Measurements from ENCODE around the gene SLC6A3.
"Not testable (repeated sequence)": the region's sequence is repeated elsewhere in the genome, so short reads cannot be mapped to it uniquely, and the experiment has no call there.

The SLC6A3 gene

GRCh38 chr5:1370006-1370405 is 75.2 kb downstream of the SLC6A3 start:
- no peak for DNase-seq (ENCODE audit: low read depth)

- DNase-seq (ENCODE audit: low read depth) = no peak
These were observed 76.5 kb downstream of the SLC6A3 start for GRCh38 chr5:1368756-1369155.

DNA sequence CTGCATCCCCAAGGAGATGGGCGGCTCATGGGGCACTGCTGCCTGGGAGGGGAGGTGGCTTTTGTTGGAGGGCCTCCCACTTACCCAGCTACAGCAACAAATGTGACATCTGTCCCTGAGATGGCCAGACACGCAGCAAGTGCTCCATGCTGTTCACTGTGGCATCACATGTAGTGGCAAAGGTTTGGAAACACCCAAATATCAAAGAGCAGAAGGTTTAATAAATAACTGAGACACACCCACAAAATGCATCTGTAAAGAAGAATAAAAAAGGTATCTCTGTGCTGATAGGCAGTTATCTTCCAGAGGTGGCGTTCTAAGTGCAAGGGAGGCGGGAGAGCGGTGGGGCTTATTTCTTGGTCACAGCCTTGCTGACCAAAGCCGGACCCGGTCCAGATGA is 77.0 kb downstream of the SLC6A3 start:
- no peak for DNase-seq (ENCODE audit: low read depth)

DNA sequence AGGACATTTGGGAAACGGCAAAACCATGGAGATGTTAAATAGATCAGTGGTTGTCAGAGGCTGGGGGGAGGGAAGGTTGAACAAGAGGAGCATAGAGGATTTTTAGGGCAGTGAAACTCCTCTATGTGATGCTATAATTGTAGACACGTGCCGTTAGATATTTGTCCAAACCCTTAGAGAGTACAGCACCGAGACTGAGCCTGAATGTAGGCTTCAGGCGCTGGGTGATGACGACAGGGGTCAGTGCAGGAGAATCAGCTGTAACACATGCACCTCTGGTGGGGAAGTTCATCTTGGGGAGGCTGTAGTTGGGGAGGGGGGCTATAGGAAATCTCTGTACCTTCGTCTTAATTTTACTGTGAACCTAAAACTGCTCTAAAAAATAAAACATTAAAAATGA is 78.1 kb downstream of the SLC6A3 start:
- DNase-seq (ENCODE audit: low read depth) = no peak

GRCh38 chr5:1366514-1366913 is 78.7 kb downstream of the SLC6A3 start:
- DNase-seq (ENCODE audit: low read depth) = no peak

GRCh38 chr5:1364211-1364610 is 81.0 kb downstream of the SLC6A3 start:
- no peak for DNase-seq (ENCODE audit: low read depth)

DNA sequence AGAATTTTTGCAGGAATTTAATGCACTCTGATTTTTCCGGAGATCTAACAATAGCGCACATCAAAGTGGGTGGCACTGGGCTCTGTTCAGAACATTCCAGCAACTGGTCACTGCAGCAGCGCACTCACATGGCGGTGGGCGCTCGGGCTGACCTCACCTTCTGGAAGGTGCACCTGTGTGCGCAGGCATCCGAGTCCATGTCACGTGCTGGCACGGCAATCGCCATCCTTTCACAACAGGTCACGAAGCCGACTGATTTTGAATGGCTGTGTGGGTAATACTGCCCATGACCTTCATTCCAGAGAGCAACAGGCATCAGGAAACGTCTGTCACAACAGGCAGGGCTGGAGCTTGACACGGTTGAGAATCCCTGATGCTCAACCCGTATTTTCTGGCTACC is 81.7 kb downstream of the SLC6A3 start:
- DNase-seq (ENCODE audit: low read depth) = no peak

GRCh38 chr5:1363160-1363559 is 82.1 kb downstream of the SLC6A3 start:
- no peak for DNase-seq (ENCODE audit: low read depth)

- no peak for DNase-seq (ENCODE audit: low read depth)
These were observed 82.8 kb downstream of the SLC6A3 start for GRCh38 chr5:1362242-1363015.

GRCh38 chr5:1360861-1361260 is 84.4 kb downstream of the SLC6A3 start:
- DNase-seq (ENCODE audit: low read depth) = no peak

DNA sequence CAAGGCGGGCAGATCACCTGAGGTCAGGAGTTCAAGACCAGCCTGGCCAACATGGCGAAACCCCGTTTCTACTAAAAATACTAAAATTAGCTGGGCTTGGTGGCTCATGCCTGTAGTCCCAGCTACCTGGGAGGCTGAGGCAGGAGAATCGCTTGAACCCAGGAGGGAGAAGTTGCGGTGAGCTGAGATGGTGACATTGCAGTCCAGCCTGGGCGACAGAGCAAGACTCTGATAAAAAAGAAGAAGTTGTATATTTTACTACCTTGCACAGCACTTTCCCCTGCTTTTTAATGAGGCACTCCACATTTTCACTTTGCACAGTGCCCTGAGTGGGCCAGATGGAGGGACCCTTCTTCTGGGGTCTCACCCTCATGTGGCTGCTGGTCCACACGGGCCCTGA is 84.9 kb downstream of the SLC6A3 start:
- DNase-seq (ENCODE audit: low read depth) = not testable (repeated sequence)

DNA sequence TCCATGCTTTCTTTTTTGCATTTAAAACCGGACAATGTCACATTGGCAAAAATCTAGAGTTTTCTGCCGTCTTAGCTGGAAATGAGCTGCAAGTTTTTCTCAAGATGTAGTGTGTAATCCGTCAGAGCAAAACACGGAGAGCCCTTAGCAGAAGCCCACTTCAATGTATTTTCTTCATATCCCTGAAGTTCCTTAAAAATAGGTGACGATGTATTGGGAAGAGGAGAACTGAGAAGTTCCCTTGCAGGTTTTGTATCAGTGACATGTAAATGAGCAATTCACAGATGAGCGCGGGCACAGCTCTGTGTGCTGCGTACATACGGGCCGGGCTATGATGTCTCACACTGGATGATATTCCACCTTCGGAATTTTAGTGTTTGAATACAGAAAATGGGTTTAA is 85.5 kb downstream of the SLC6A3 start:
- no peak for DNase-seq (ENCODE audit: low read depth)

- DNase-seq (ENCODE audit: low read depth) = no peak
These were observed 86.1 kb downstream of the SLC6A3 start for GRCh38 chr5:1359031-1359645.

DNA sequence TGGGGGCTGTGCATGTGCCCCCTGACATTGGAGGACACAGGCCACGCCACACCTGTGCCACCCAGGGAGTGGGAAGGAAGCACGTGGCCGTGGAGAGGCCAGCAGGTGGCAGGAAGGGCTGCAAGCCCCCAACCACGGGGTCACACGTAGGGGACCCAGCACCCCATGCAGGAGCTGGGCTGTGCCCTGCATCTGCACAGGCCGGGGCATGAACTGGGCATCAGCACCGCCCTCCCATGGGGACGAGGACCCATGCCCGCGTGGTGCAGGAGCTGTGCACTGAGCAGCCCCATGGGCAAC is 86.6 kb downstream of the SLC6A3 start:
- no peak for DNase-seq (ENCODE audit: low read depth)

DNA sequence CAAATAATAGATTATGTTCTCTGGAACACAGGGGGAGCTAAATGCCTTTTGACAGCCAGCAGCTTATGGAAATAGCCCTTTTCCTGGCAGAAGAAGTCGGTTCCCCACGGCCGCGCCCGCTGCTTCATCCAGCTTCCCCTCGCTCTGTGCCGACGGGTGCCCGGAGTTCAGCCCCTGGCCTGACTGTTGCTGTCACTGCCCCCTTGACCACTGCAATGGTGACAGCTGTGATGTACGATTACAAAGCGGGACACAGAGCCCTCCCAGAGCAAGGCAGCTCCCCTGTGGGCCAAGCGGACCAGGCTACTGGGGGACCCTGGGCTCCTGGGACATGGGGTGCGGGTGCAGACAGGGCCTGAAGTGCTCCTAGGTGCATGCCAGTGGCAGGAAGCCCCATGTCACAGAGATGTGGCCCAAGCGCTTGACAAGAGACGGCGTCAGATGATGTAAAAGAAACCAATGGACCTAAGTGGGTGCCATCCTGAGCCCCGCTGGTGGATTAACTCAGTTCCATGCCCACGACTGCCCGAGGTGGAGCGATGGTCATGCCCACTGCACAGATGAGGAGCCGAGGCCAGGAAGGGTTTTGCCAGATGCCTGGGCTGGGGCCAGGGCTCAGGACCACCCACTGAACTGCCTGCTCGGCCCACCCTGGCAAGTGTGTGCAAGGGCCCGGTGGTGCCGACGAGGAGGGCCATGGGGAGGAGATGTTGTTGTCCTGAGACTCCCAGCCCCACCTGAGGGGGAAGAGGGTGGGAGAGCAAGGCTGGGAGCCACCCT is 87.1 kb downstream of the SLC6A3 start:
- no peak for DNase-seq (ENCODE audit: low read depth)

GRCh38 chr5:1356873-1357787 is 88.1 kb downstream of the SLC6A3 start:
- DNase-seq (ENCODE audit: low read depth) = no peak

GRCh38 chr5:1354576-1354975 is 90.7 kb downstream of the SLC6A3 start:
- DNase-seq (ENCODE audit: low read depth) = no peak

GRCh38 chr5:1352231-1353219 is 92.7 kb downstream of the SLC6A3 start:
- DNase-seq (ENCODE audit: low read depth) = no peak

- DNase-seq (ENCODE audit: low read depth) = no peak
These were observed 94.1 kb downstream of the SLC6A3 start for GRCh38 chr5:1351156-1351555.

DNA sequence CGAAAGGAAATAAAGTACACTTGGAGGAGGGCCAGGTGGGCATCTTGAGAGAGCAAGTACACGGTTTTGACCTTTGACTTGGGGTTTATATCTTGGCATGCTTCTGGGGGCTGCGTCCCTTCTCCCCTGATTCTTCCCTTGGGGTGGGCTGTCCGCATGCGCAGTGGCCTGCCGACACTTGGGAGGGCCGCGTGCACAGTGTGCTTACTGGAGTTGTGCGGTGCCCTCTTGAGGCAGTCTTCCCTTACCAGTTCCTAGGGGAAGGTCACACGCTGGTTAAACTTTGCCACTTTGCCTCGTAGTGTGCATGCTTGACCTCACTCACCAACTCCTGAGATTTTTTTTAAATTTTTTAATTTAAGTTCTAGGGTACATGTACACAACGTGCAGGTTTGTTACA is 96.0 kb downstream of the SLC6A3 start:
- no peak for DNase-seq (ENCODE audit: low read depth)

GRCh38 chr5:1348986-1349245 is 96.3 kb downstream of the SLC6A3 start:
- no peak for DNase-seq (ENCODE audit: low read depth)

All from stimulated activated CD8-positive, alpha-beta memory T cell treated with anti-CD3 and anti-CD28 coated beads, Interleukin-15, amount 100 ng/mL, for 1 hour (primary cell).